GM21825 (cell line): ENCODE measurements around the gene ARHGEF6.
A peak's percentile ranks its signal among the peaks of the same experiment; 100 is the strongest.

Source experiments
- ATAC-seq: cut with Tn5 transposase; IDR thresholded peaks from one replicate; pipeline ENCODE4 v1.9.1; 2021; ENCODE audit warnings: mild to moderate bottlenecking, moderate library complexity; ENCODE audit not compliant: unreplicated experiment

ARHGEF6 gene

DNA sequence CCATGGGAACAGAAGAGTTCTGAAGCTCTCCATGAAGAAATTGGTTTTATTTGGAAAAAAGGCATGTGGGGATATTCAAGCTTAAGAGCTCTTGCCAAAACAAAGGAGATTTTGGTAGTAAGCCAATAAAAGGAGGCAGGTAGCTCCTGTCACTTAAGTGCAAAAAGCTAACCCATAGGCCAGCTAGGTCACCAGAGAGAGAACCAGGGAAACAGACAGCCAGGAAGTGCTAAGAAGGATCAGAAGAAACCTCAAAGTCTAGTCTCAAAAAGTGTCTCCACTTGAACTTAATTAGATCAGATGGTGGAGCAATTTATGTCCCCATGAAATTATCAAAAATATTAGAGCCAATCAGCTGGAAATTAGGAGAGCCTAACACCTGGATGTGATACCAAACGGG is 83.6 kb downstream of the ARHGEF6 start:
- no peak for ATAC-seq

- ATAC-seq, result peak; percentile 60
Measured at GRCh38 chrX:136694431-136695087, 86.2 kb downstream of the ARHGEF6 start.

- ATAC-seq, result no peak
Measured at GRCh38 chrX:136692271-136692670, 88.5 kb downstream of the ARHGEF6 start.

DNA sequence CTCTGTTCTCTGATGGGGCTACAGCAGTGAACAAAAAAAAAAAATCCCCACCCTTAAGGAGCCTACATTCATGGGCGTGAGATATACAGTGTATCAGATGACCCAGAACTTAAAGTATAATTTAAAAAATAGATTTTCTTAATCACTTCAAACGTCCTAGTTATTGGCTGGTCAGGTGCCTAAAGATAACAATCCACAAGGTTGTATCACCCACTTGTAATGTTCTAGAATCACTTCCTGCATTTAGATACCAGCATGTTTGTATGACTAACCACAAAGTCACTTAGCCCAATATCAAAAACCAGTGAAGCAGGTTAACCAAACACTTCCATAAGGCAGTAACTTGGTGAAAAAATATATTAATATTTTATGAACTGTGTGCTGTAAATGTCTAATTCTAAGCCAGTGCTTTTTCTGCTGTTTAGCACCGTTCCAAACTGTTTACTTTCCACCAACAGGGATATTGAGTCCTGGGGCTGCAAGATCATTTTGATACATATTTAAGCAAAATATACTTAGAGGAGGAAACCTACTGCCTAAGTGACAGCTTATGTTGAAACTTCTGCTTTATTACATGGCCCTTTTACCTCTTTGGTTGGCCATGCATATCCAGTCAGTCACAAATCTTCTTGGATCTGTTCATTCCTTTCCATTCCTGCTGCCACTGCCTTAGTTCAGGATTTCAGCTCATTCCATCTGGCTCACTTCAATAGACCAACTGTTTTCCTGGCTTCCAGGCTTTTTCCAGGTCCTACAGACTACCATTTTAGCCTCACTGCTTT is 89.5 kb downstream of the ARHGEF6 start:
- ATAC-seq, result no peak

GRCh38 chrX:136689436-136689835 is 91.3 kb downstream of the ARHGEF6 start:
- no peak for ATAC-seq

GRCh38 chrX:136687457-136687856 is 93.3 kb downstream of the ARHGEF6 start:
- ATAC-seq, result no peak

DNA sequence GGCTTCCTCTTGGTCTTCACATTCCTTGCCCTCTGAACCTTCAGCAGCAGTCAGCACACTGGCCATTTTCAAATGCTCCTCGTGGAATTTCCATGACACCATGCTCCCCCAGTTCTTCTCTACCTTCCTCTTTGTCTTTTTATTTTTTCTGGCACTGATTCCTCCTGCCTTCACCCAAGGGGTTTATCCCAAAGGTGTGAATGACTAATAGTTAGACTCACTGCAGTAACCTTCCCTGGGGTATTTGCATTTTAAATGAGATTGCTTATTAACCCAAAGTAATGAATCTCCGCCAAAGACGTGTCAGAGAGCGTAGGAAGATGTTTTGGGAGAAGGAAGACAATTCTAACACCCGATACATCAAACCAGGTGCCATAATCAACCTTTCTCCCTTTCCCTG is 96.6 kb downstream of the ARHGEF6 start:
- no peak for ATAC-seq

GRCh38 chrX:136679531-136679930 is 101.2 kb downstream of the ARHGEF6 start:
- no peak for ATAC-seq

DNA sequence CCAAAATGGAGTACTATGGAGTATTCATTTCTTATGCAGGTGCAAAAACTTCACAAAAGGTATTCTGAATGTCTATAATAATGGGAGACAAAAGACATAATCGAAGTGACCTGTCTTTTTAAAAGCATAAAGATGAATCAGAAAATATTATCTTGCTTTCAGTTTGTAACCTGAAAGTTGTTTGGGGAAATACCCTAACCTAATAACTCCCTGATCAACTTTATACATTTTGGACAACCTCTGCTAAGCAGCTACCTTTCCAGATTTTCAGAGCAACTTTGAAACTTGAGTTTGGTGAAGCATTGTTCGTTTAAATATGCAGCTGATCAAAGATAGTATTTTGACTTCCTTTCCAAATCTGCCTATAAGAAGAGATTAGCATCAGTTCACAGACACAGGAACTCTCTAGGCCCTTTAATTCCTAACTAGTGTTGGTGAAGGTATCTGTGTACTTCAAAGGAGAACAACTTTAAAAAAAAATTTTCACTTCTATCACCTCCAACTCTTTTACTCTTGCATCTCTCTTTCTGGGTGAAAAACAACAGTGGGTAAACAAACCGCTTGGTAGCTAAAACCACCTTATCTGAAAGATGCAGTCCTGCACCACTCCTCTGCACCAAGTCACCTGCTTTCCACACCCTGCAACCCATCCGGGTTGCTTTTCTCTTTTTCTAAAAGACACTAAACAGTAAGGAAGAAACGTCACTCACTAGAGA is 106.3 kb downstream of the ARHGEF6 start:
- no peak for ATAC-seq

DNA sequence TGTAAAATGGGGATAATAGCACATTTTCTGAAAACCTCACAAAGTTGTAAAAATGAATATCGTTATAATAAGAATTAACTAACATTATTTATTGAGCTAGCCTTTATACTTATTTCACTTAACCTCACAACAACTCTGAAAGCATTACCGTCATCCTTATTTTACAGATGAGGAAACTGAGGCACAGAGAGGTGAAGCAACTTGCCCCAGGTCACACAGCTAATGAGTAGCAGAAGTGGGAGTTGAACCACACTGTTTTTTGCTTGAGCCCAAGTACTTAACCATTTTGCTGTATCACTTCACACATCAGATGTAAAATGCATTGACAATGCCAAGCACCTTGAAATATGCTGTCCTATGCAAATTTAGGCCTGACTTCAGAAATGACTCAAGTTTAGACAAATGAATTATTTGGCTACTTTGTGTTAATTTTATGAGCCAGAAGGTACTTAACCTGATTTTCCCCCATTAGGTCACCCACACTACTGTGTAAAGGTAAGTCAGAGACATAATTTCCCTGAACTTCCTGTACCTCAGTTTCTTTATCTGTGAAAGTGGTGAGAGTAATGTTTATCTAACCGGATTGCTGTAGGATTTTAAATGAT is 109.6 kb downstream of the ARHGEF6 start:
- no peak for ATAC-seq

GRCh38 chrX:136667446-136668168 is 113.1 kb downstream of the ARHGEF6 start:
- no peak for ATAC-seq

GRCh38 chrX:136666088-136666487 is 114.6 kb downstream of the ARHGEF6 start:
- peak; percentile 47 for ATAC-seq

- peak; percentile 66 for ATAC-seq
Measured at GRCh38 chrX:136665258-136665900, 115.4 kb downstream of the ARHGEF6 start.

- ATAC-seq, result no peak
Measured at GRCh38 chrX:136662976-136663375, 117.8 kb downstream of the ARHGEF6 start.

GRCh38 chrX:136662104-136662503 is 118.6 kb downstream of the ARHGEF6 start:
- ATAC-seq, result no peak

DNA sequence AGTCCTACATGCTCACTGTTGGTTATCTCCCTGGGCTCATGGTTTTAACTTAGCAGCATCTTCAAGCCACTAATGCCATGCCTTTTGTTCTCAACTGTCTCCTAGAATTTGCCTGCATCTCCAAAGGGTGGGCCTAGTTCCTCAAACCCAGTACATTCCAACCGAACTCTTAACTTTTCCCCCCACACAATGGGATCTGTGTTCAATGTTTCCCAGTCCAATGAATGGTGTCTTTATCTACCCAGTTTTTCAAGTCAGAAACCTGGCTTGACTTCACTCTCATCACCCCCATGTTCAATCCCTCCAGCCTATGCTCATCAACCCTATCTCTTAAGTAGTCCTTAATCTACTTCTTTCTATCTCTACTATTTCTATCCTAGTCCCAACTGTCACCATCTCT is 119.8 kb downstream of the ARHGEF6 start:
- ATAC-seq, result no peak

- no peak for ATAC-seq
Measured at GRCh38 chrX:136659174-136659573, 121.6 kb downstream of the ARHGEF6 start.

GRCh38 chrX:136658151-136658550 is 122.6 kb downstream of the ARHGEF6 start:
- no peak for ATAC-seq

GRCh38 chrX:136656361-136656964 is 124.3 kb downstream of the ARHGEF6 start:
- no peak for ATAC-seq
